T-helper 9 cell (primary cell): ENCODE data around the gene ZNF428.
"Not testable (repeated sequence)": the region's sequence is repeated elsewhere in the genome, so short reads cannot be mapped to it uniquely, and the experiment has no call there.

Source experiments
- DNase-seq: peaks from one replicate; pipeline ENCODE4 v3.0.0-alpha.2; 2020

Gene ZNF428

GRCh38 chr19:43616306-43616705 is 3.1 kb downstream of the ZNF428 start:
- DNase-seq = no peak

- no peak for DNase-seq
Observed at GRCh38 chr19:43612374-43612773, 7.1 kb downstream of the ZNF428 start.

GRCh38 chr19:43611788-43612187 is 7.6 kb downstream of the ZNF428 start, which contains the start of gene SRRM5:
SRRM5 (plus strand) TSS chr19:43612088; CDS start chr19:43612122, 34 bp downstream.
- DNase-seq = no peak

GRCh38 chr19:43610493-43610892 is 8.9 kb downstream of the ZNF428 start:
- DNase-seq = no peak

GRCh38 chr19:43609872-43610271 is 9.6 kb downstream of the ZNF428 start:
- no peak for DNase-seq

GRCh38 chr19:43607238-43608205 is 11.9 kb downstream of the ZNF428 start:
- DNase-seq = no peak

- no peak for DNase-seq
Observed at GRCh38 chr19:43606569-43607229, 12.7 kb downstream of the ZNF428 start.

GRCh38 chr19:43605875-43606568 is 13.4 kb downstream of the ZNF428 start:
- DNase-seq = no peak

- not testable (repeated sequence) for DNase-seq
Observed at GRCh38 chr19:43600326-43600725, 19.1 kb downstream of the ZNF428 start.

GRCh38 chr19:43599635-43600295 is 19.7 kb downstream of the ZNF428 start:
- no peak for DNase-seq

- DNase-seq = no peak
Observed at GRCh38 chr19:43598445-43599240, 20.8 kb downstream of the ZNF428 start.

- DNase-seq = no peak
Observed at GRCh38 chr19:43597876-43598275, 21.6 kb downstream of the ZNF428 start.

GRCh38 chr19:43596842-43597461 is 22.5 kb downstream of the ZNF428 start:
- no peak for DNase-seq

GRCh38 chr19:43595999-43596841 is 23.2 kb downstream of the ZNF428 start, which contains the start of the genes IRGQ and ZNF576:
IRGQ (minus strand) TSS chr19:43596134; CDS start chr19:43595338, 796 bp downstream.
ZNF576 (plus strand) TSS chr19:43596595; CDS start chr19:43597109, 514 bp downstream.
- peak; percentile 100 for DNase-seq

GRCh38 chr19:43595605-43595998 is 23.8 kb downstream of the ZNF428 start:
- peak; percentile 16 for DNase-seq

- peak; percentile 61 for DNase-seq
Observed at GRCh38 chr19:43594710-43595604, 24.5 kb downstream of the ZNF428 start.

GRCh38 chr19:43594081-43594697 is 25.2 kb downstream of the ZNF428 start:
- DNase-seq = no peak

GRCh38 chr19:43592800-43593350 is 26.6 kb downstream of the ZNF428 start:
- DNase-seq = no peak
